ENCODE measurements around the gene PEX11G.

GRCh38 chr19:7527516-7528191 is 38.8 kb upstream of the PEX11G start:
- no peak for TF ChIP-seq POLR2A (IDR thresholded peaks at IDR 0.05)
- TF ChIP-seq CTCF (IDR thresholded peaks at IDR 0.05 in 4 of 5, conservative IDR thresholded peaks at IDR 0.05 in 1 of 5) = no peak

All from gastrocnemius medialis (tissue), 4 donors.